Naive thymus-derived CD8-positive, alpha-beta T cell (primary cell): Measurements from ENCODE around the gene GPR78. TPM values are rescaled to one million over a fixed set of nuclear protein-coding genes. Genes with fewer than 3 reads are reported as not detected.
A peak's percentile ranks its signal among the peaks of the same experiment; 100 is the strongest.

Experiments used
- ATAC-seq, 2 donors: fragments of 150-1000 bp; cut with Tn5 transposase in 1 of 2; sonication (Bioruptor Pico), chemical (Tn5 transposase) in 1 of 2; 1 replicate in 1 of 2; 2 replicates in 1 of 2; pipeline ENCODE4 v1.10.0; 2021; ENCODE audit warnings: mild to moderate bottlenecking in 2 of 2, moderate library complexity in 2 of 2
- POLR2A ChIA-PET: fragments of 350-600 bp; sonication (Branson Sonifier 250); formaldehyde crosslinking; loops from one replicate; lab custom pipeline; 2021; ENCODE audit warnings: antibody characterized with exemption; lab: Charles Lee
- DNase-seq, 10 donors: peaks; one replicate each; pipeline versions ENCODE4 v3.0.0 to v3.0.0-alpha.2; 2020 to 2022
- H3K27ac Mint-ChIP-seq, 10 donors: one replicate each; pipeline ENCODE4 v1.8.0; 2020 to 2022; ENCODE audit warnings: mild to moderate bottlenecking in 10 of 10, mixed read lengths in 10 of 10, moderate library complexity in 4 of 10, inconsistent platforms in 1 of 10
- H3K27me3 Mint-ChIP-seq, 5 donors: one replicate each; pipeline ENCODE4 v1.8.0; 2021 to 2022; ENCODE audit warnings: mixed read lengths in 5 of 5
- H3K36me3 Mint-ChIP-seq, 3 donors: one replicate each; pipeline ENCODE4 v1.8.0; 2020 to 2022; ENCODE audit warnings: mixed read lengths in 3 of 3, mild to moderate bottlenecking in 2 of 3, inconsistent platforms in 1 of 3
- H3K4me1 Mint-ChIP-seq, 4 donors: one replicate each; pipeline ENCODE4 v1.8.0; 2021 to 2022; ENCODE audit warnings: mixed read lengths in 4 of 4
- H3K4me3 Mint-ChIP-seq, 10 donors: one replicate each; pipeline ENCODE4 v1.8.0; 2020 to 2022; ENCODE audit warnings: mild to moderate bottlenecking in 10 of 10, mixed read lengths in 10 of 10, moderate library complexity in 6 of 10, inconsistent platforms in 1 of 10
- H3K9me3 Mint-ChIP-seq, 9 donors: one replicate each; pipeline ENCODE4 v1.8.0; 2020 to 2022; ENCODE audit warnings: mixed read lengths in 9 of 9, mild to moderate bottlenecking in 3 of 9, inconsistent platforms in 1 of 9, moderate library complexity in 1 of 9
- polyA plus RNA-seq, 3 donors: library from polyadenylated mRNA; unstranded; fragments of 300-500 nt; fragmentation: Illumina TruSeq; gene quantifications; one replicate each; pipeline ENCODE4 v1.2.3, GENCODE V29; 2021
- total RNA-seq, 8 experiments: library from RNA in 2 of 8; stranded (reverse) in 2 of 8; gene quantifications; one replicate each; pipeline ENCODE4 v1.2.3 and lab custom pipeline; 2021 to 2026

The GPR78 gene
- not detected for total RNA-seq
- not detected for polyA plus RNA-seq
- total RNA-seq (lab: John Stamatoyannopoulos, UW), result 0 reads per million in 6 experiments

GRCh38 chr4:8580321-8581093, at the start of gene GPR78:
GPR78 (plus strand) TSS chr4:8580392; CDS start chr4:8580983, 591 bp downstream.
- H3K27ac Mint-ChIP-seq, result peak within 1 kb of the TSS in 1 of 10 donors; percentile 30
- POLR2A ChIA-PET, result no interaction called here
- peaks cover 0 to 5% (median 0%) of the 10 kb centered on the region in 9 donors for H3K9me3 Mint-ChIP-seq
- peak in 5 of 10 donors; percentile 8 to 47 (median 23) for DNase-seq
- H3K4me1 Mint-ChIP-seq, result no peaks in the 10 kb centered on the region
- no peak for ATAC-seq
- peaks cover 15 to 77% (median 30%) of the 10 kb centered on the region in 5 donors for H3K27me3 Mint-ChIP-seq
- peaks cover 0 to 2% (median 0%) of the 10 kb centered on the region in 3 donors for H3K36me3 Mint-ChIP-seq
- no peak within 1 kb of the TSS for H3K4me3 Mint-ChIP-seq

GRCh38 chr4:8532245-8532781, 47.9 kb upstream of the GPR78 start:
- Mint-ChIP-seq H3K27me3 (peaks cover 5 to 11% (median 8%) of the 10 kb centered on the region in 5 donors), H3K36me3 (peaks cover 0 to 16% (median 2%) of the 10 kb centered on the region in 3 donors), H3K9me3 (peaks cover 0 to 25% (median 5%) of the 10 kb centered on the region in 9 donors), H3K4me1 (no peaks in the 10 kb centered on the region), H3K27ac (no peak overlapping the region), H3K4me3 (no peak overlapping the region)
- ATAC-seq, result no peak
- POLR2A ChIA-PET, result no interaction called here
- peak in 1 of 10 donors; percentile 26 for DNase-seq

- no peak for DNase-seq
- peak overlapping the region in 1 of 10 donors; percentile 34 for H3K27ac Mint-ChIP-seq
- no peak overlapping the region for H3K4me3 Mint-ChIP-seq
- H3K9me3 Mint-ChIP-seq, result peaks cover 0 to 25% (median 5%) of the 10 kb centered on the region in 9 donors
- ATAC-seq, result no peak
- POLR2A ChIA-PET, result no interaction called here
- peaks cover 0 to 16% (median 2%) of the 10 kb centered on the region in 3 donors for H3K36me3 Mint-ChIP-seq
- no peaks in the 10 kb centered on the region for H3K4me1 Mint-ChIP-seq
- peaks cover 5 to 17% (median 6%) of the 10 kb centered on the region in 5 donors for H3K27me3 Mint-ChIP-seq
Measured at GRCh38 chr4:8533274-8533865, 46.8 kb upstream of the GPR78 start.

- no peaks in the 10 kb centered on the region for H3K4me1 Mint-ChIP-seq
- H3K27ac Mint-ChIP-seq, result no peak overlapping the region
- no peak for ATAC-seq
- peak in 1 of 10 donors; percentile 37 for DNase-seq
- POLR2A ChIA-PET, result no interaction called here
- H3K9me3 Mint-ChIP-seq, result peaks cover 0 to 25% (median 5%) of the 10 kb centered on the region in 9 donors
- peaks cover 0 to 16% (median 0%) of the 10 kb centered on the region in 3 donors for H3K36me3 Mint-ChIP-seq
- H3K27me3 Mint-ChIP-seq, result peaks cover 5 to 19% (median 6%) of the 10 kb centered on the region in 5 donors
- no peak overlapping the region for H3K4me3 Mint-ChIP-seq
Measured at GRCh38 chr4:8534129-8534528, 46.1 kb upstream of the GPR78 start.

GRCh38 chr4:8534611-8535010, 45.6 kb upstream of the GPR78 start:
- H3K27me3 Mint-ChIP-seq, result peaks cover 5 to 19% (median 6%) of the 10 kb centered on the region in 5 donors
- H3K4me1 Mint-ChIP-seq, result no peaks in the 10 kb centered on the region
- H3K4me3 Mint-ChIP-seq, result no peak overlapping the region
- POLR2A ChIA-PET, result no interaction called here
- H3K27ac Mint-ChIP-seq, result no peak overlapping the region
- no peak for ATAC-seq
- H3K9me3 Mint-ChIP-seq, result peaks cover 0 to 25% (median 5%) of the 10 kb centered on the region in 9 donors
- no peak for DNase-seq
- peaks cover 0 to 16% (median 0%) of the 10 kb centered on the region in 3 donors for H3K36me3 Mint-ChIP-seq

GRCh38 chr4:8536467-8536866, 43.7 kb upstream of the GPR78 start:
- DNase-seq (peak in 1 of 10 donors; percentile 43), ATAC-seq (no peak)
- Mint-ChIP-seq H3K36me3 (peaks cover 0 to 10% (median 0%) of the 10 kb centered on the region in 3 donors), H3K27me3 (peaks cover 1 to 16% (median 5%) of the 10 kb centered on the region in 5 donors), H3K4me1 (no peaks in the 10 kb centered on the region), H3K9me3 (peaks cover 0 to 18% (median 5%) of the 10 kb centered on the region in 9 donors), H3K4me3 (no peak overlapping the region), H3K27ac (no peak overlapping the region)
- POLR2A ChIA-PET, result no interaction called here

GRCh38 chr4:8537041-8537461, 43.1 kb upstream of the GPR78 start:
- ATAC-seq, result no peak
- Mint-ChIP-seq H3K36me3 (peaks cover 0 to 5% (median 0%) of the 10 kb centered on the region in 3 donors), H3K9me3 (peaks cover 0 to 12% (median 5%) of the 10 kb centered on the region in 9 donors), H3K27me3 (peaks cover 0 to 10% (median 2%) of the 10 kb centered on the region in 5 donors), H3K4me3 (no peak overlapping the region), H3K4me1 (no peaks in the 10 kb centered on the region), H3K27ac (peak overlapping the region in 1 of 10 donors; percentile 26)
- peak in 1 of 10 donors; percentile 22 for DNase-seq
- POLR2A ChIA-PET, result no interaction called here

- ATAC-seq, result no peak
- DNase-seq, result peak in 1 of 10 donors; percentile 34
- Mint-ChIP-seq H3K36me3 (peaks cover 0 to 5% (median 0%) of the 10 kb centered on the region in 3 donors), H3K27me3 (peaks cover 0 to 8% (median 1%) of the 10 kb centered on the region in 5 donors), H3K4me1 (no peaks in the 10 kb centered on the region), H3K9me3 (peaks cover 0 to 12% (median 5%) of the 10 kb centered on the region in 9 donors), H3K4me3 (no peak overlapping the region), H3K27ac (no peak overlapping the region)
- POLR2A ChIA-PET, result no interaction called here
Measured at GRCh38 chr4:8538076-8538702, 42.0 kb upstream of the GPR78 start.

GRCh38 chr4:8538703-8539567, 41.3 kb upstream of the GPR78 start:
- Mint-ChIP-seq H3K9me3 (peaks cover 0 to 10% (median 5%) of the 10 kb centered on the region in 9 donors), H3K27me3 (peaks cover 0 to 8% (median 1%) of the 10 kb centered on the region in 5 donors), H3K36me3 (peaks cover 0 to 5% (median 0%) of the 10 kb centered on the region in 3 donors), H3K4me3 (no peak overlapping the region), H3K4me1 (no peaks in the 10 kb centered on the region), H3K27ac (no peak overlapping the region)
- POLR2A ChIA-PET, result no interaction called here
- DNase-seq (peak in 1 of 10 donors; percentile 22), ATAC-seq (no peak)

- Mint-ChIP-seq H3K9me3 (peaks cover 0 to 9% (median 2%) of the 10 kb centered on the region in 9 donors), H3K4me3 (no peak overlapping the region), H3K36me3 (peaks cover 0 to 5% (median 0%) of the 10 kb centered on the region in 3 donors), H3K27me3 (peaks cover 0 to 8% (median 2%) of the 10 kb centered on the region in 5 donors), H3K27ac (peak overlapping the region in 1 of 10 donors; percentile 48), H3K4me1 (no peaks in the 10 kb centered on the region)
- peak in 1 of 10 donors; percentile 19 for DNase-seq
- POLR2A ChIA-PET, result no interaction called here
- no peak for ATAC-seq
Measured at GRCh38 chr4:8539661-8540060, 40.5 kb upstream of the GPR78 start.

- Mint-ChIP-seq H3K36me3 (peaks cover 0 to 5% (median 0%) of the 10 kb centered on the region in 3 donors), H3K9me3 (peaks cover 0 to 4% (median 0%) of the 10 kb centered on the region in 9 donors), H3K4me1 (no peaks in the 10 kb centered on the region), H3K4me3 (no peak overlapping the region), H3K27ac (peak overlapping the region in 1 of 10 donors; percentile 48), H3K27me3 (peaks cover 0 to 8% (median 0%) of the 10 kb centered on the region in 5 donors)
- POLR2A ChIA-PET, result no interaction called here
- ATAC-seq (no peak), DNase-seq (peak in 1 of 10 donors; percentile 14)
Measured at GRCh38 chr4:8540072-8540471, 40.1 kb upstream of the GPR78 start.
